Gastrocnemius medialis (tissue), 4 donors: ENCODE data around the gene MED13. TPM values are rescaled to one million over a fixed set of nuclear protein-coding genes. Genes with fewer than 3 reads are reported as not detected.
A peak's percentile ranks its signal among the peaks of the same experiment; 100 is the strongest.
"Not testable (repeated sequence)": the region's sequence is repeated elsewhere in the genome, so short reads cannot be mapped to it uniquely, and the experiment has no call there.

ENCODE experiments used
- ATAC-seq, 2 donors: fragments of 150-250 bp; one replicate each; pipeline ENCODE4 v1.9.1; 2016
- DNase-seq, 2 donors: peaks; one replicate each; pipeline ENCODE4 v3.0.0-alpha.2; 2019
- H3K27ac ChIP-seq, 4 donors: fragments of 200-600 bp; sonication (generic); 1 replicate in 1 of 4; 2 replicates in 3 of 4; pipeline ENCODE4 v1.5.1; 2016 to 2018; ENCODE audit warnings: mild to moderate bottlenecking in 2 of 4, moderate library complexity in 1 of 4
- H3K27me3 ChIP-seq, 3 donors: fragments of 200-600 bp; sonication (generic) in 2 of 3; 1 replicate in 1 of 3; 2 replicates in 2 of 3; pipeline versions ENCODE4 v1.5.1 to v1.6.0; 2016 to 2019; ENCODE audit warnings: mild to moderate bottlenecking in 1 of 3, moderate library complexity in 1 of 3
- H3K36me3 ChIP-seq, 2 donors: fragments of 200-600 bp; sonication (generic) in 1 of 2; one replicate each; pipeline ENCODE4 v1.5.1; 2017 to 2018
- H3K4me1 ChIP-seq, 2 donors: fragments of 200-600 bp; sonication (generic) in 1 of 2; one replicate each; pipeline ENCODE4 v1.5.1; 2016 to 2017; ENCODE audit warnings: mild to moderate bottlenecking in 2 of 2
- H3K4me3 ChIP-seq, 4 donors: fragments of 200-600 bp; sonication (generic) in 3 of 4; 1 replicate in 1 of 4; 2 replicates in 3 of 4; pipeline ENCODE4 v1.5.1; 2016 to 2019; ENCODE audit warnings: mild to moderate bottlenecking in 2 of 4
- H3K9me3 ChIP-seq, 3 donors: fragments of 200-600 bp; sonication (generic) in 2 of 3; 1 replicate in 1 of 3; 2 replicates in 2 of 3; pipeline ENCODE4 v1.5.1; 2016 to 2019
- POLR2A ChIP-seq, 2 donors: fragments of 450-650 bp; IDR thresholded peaks; one replicate each; pipeline ENCODE4 v1.6.1; 2017; ENCODE audit warnings: antibody characterized with exemption in 2 of 2, mild to moderate bottlenecking in 2 of 2, moderate library complexity in 2 of 2
- in situ Hi-C, 4 donors: fragments of 200-750 bp; cut with MboI; loops; one replicate each; pipeline versions ENCODE4 v1.15.0 to v1.8.0; 2017; ENCODE audit warnings: low sequenced_read_pairs in 4 of 4
- intact Hi-C: fragments of 100-400 bp; cut with DNase I; formaldehyde crosslinking; loops from one replicate; pipeline ENCODE4 v1.15.1; 2023; ENCODE audit warnings: low total_unique reads
- total RNA-seq, 4 donors: library from RNA; depleted of rRNA; stranded (reverse); fragments of >200 nt; gene quantifications; one replicate each; pipeline versions ENCODE4 v1.1.0 to v1.2.3, GENCODE V29; 2016
- TF ChIP-seq, protein P1 (sequence below), 5 experiments: fragments of 450-650 bp in 3 of 5; fragments of 200-600 bp in 2 of 5; sonication (generic) in 2 of 5; IDR thresholded peaks in 4 of 5; conservative IDR thresholded peaks in 1 of 5; 1 replicate in 4 of 5; 2 replicates in 1 of 5; pipeline ENCODE4 v1.5.1; 2016 to 2019; ENCODE audit warnings: antibody characterized with exemption in 5 of 5, mild to moderate bottlenecking in 3 of 5, moderate library complexity in 3 of 5

MED13 gene
- total RNA-seq, 4 donors from 2014 or later, result 54.9 to 142 (median 67.8) TPM

DNA sequence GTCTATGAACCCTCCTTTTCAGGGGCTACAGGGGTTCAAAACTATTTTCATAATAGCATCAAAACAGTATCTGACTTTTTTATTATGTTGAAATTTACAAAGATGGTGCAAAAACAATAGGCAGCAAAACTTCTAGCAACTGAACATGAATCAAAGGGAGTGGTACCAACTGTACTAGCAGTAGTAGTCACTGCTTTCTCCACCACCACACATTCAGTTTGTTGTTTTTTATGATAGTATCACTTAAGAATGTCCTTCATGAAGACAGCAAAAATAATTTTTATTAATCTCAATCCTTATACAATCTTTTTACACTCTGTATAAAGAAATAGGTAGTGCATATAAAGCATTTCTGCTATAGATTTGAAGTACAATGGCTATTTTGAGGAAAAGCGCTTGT lies 47.6 kb downstream of the MED13 start:
- Histone ChIP-seq H3K9me3 (no peaks in the 10 kb centered on the region), H3K36me3 (peaks cover 0 to 51% of the 10 kb centered on the region in 2 donors), H3K4me3 (no peak overlapping the region), H3K4me1 (no peaks in the 10 kb centered on the region), H3K27me3 (no peaks in the 10 kb centered on the region), H3K27ac (no peak overlapping the region)
- in situ Hi-C loops (no loop called here), intact Hi-C loops (no loop called here)
- no peak for TF ChIP-seq POLR2A (IDR thresholded peaks at IDR 0.05)
- TF ChIP-seq, protein P1, sequence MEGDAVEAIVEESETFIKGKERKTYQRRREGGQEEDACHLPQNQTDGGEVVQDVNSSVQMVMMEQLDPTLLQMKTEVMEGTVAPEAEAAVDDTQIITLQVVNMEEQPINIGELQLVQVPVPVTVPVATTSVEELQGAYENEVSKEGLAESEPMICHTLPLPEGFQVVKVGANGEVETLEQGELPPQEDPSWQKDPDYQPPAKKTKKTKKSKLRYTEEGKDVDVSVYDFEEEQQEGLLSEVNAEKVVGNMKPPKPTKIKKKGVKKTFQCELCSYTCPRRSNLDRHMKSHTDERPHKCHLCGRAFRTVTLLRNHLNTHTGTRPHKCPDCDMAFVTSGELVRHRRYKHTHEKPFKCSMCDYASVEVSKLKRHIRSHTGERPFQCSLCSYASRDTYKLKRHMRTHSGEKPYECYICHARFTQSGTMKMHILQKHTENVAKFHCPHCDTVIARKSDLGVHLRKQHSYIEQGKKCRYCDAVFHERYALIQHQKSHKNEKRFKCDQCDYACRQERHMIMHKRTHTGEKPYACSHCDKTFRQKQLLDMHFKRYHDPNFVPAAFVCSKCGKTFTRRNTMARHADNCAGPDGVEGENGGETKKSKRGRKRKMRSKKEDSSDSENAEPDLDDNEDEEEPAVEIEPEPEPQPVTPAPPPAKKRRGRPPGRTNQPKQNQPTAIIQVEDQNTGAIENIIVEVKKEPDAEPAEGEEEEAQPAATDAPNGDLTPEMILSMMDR (IDR thresholded peaks at IDR 0.05 in 4 of 5, conservative IDR thresholded peaks at IDR 0.05 in 1 of 5), result no peak
- DNase-seq (no peak), ATAC-seq (no peak)

DNA sequence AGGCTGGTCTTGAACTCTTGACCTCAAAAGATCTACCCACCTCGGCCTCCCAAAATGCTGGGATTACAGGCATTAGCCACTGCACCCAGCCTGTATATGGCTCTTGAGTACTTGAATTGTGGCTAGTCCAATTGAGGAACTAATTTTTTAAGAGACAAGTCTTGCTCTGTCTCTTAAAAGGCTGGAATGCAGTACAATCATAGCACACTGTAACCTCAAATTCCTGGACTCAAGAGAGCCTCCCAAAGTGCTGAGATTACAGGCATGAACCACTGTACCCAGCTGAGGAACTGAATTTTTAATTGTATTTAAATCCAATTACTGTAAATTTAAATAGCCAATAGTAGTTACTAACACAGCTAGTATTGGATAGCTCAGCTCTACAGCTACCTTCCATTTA lies 50.6 kb downstream of the MED13 start:
- ATAC-seq (no peak), DNase-seq (no peak)
- H3K9me3 ChIP-seq, result no peaks in the 10 kb centered on the region
- peaks cover 0 to 55% of the 10 kb centered on the region in 2 donors for H3K36me3 ChIP-seq
- no peaks in the 10 kb centered on the region for H3K4me1 ChIP-seq
- intact Hi-C loops, result no loop called here
- H3K27me3 ChIP-seq, result no peaks in the 10 kb centered on the region
- H3K27ac ChIP-seq, result no peak overlapping the region
- H3K4me3 ChIP-seq, result no peak overlapping the region
- in situ Hi-C loops, result no loop called here
- TF ChIP-seq POLR2A (IDR thresholded peaks at IDR 0.05), result no peak
- TF ChIP-seq, protein P1 (IDR thresholded peaks at IDR 0.05 in 4 of 5, conservative IDR thresholded peaks at IDR 0.05 in 1 of 5), result no peak

DNA sequence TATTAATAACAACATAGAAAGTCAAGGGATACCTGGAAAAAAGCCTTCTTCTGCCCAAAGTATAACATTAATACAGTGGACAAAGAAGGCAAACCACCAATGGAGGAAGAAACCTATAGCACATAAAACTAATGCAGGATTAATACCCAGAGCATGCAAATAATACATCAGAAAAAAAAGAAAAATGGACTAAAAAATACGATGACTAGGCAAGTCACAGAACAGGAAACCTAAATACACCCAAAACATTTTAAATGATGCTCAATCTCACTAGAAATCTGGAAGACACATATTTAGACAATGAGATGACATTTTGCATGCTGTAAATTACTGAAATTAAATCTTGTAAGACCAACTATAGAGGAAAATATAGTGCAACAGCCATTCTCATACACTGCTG lies 55.9 kb downstream of the MED13 start:
- H3K36me3 ChIP-seq, result peaks cover 0 to 56% of the 10 kb centered on the region in 2 donors
- no peak overlapping the region for H3K4me3 ChIP-seq
- DNase-seq (no peak), ATAC-seq (no peak)
- no peaks in the 10 kb centered on the region for H3K9me3 ChIP-seq
- no peaks in the 10 kb centered on the region for H3K27me3 ChIP-seq
- no peak overlapping the region for H3K27ac ChIP-seq
- in situ Hi-C loops (no loop called here), intact Hi-C loops (no loop called here)
- TF ChIP-seq, protein P1 (IDR thresholded peaks at IDR 0.05 in 4 of 5, conservative IDR thresholded peaks at IDR 0.05 in 1 of 5), result no peak
- H3K4me1 ChIP-seq, result peaks cover 0 to 10% of the 10 kb centered on the region in 2 donors

DNA sequence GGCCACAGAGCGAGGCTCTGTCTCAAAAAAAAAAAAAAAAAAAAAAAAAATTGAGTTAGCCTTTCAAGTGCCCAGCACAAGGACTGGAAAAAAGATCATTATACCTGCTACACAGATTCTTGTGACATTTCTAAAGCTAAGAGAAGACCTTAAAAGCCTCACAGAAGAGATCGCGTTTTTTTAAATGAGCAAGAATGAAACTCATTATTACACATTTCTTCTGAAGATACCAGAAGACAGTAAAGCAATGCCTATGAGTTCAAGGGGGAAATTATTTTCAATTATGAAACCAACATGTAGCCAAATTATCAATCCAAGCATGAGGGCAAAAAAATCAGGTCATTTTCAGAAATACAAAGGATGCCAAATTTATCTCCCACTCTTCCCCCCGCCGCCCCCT lies 56.8 kb downstream of the MED13 start:
- ATAC-seq (no peak), DNase-seq (no peak)
- Histone ChIP-seq H3K36me3 (peaks cover 0 to 46% of the 10 kb centered on the region in 2 donors), H3K27ac (no peak overlapping the region), H3K27me3 (no peaks in the 10 kb centered on the region), H3K9me3 (no peaks in the 10 kb centered on the region), H3K4me3 (no peak overlapping the region), H3K4me1 (peaks cover 0 to 14% of the 10 kb centered on the region in 2 donors)
- intact Hi-C loops (no loop called here), in situ Hi-C loops (no loop called here)
- TF ChIP-seq, protein P1 (IDR thresholded peaks at IDR 0.05 in 4 of 5, conservative IDR thresholded peaks at IDR 0.05 in 1 of 5), result no peak
- TF ChIP-seq POLR2A (IDR thresholded peaks at IDR 0.05), result no peak

DNA sequence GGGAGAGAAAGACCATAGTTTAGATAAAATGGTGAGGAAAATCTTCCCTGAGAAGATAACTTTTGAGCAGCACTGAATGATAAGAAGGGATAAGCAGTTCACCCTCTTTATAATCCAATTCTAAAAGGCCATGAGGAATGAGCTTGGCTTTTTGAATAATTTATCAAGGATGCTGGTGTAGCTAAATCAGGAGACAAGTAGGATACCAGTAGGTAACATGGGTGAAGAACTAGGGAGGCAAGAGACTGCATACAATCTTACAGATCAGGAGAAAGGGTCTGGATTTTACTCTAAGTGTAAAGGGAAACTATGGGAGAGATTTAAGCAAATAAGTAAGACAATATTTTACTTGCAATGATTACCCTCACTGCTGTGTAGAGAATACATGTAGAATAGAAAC lies 60.7 kb downstream of the MED13 start:
- Histone ChIP-seq H3K27ac (peak overlapping the region in 1 of 4 donors; percentile 28), H3K4me3 (no peak overlapping the region), H3K4me1 (peaks cover 17 to 46% of the 10 kb centered on the region in 2 donors), H3K9me3 (no peaks in the 10 kb centered on the region), H3K27me3 (no peaks in the 10 kb centered on the region), H3K36me3 (peaks cover 0 to 19% of the 10 kb centered on the region in 2 donors)
- no peak for DNase-seq
- intact Hi-C loops, result no loop called here
- TF ChIP-seq, protein P1 (IDR thresholded peaks at IDR 0.05 in 4 of 5, conservative IDR thresholded peaks at IDR 0.05 in 1 of 5), result no peak
- no peak for TF ChIP-seq POLR2A (IDR thresholded peaks at IDR 0.05)
- peak in 1 of 2 donors; percentile 25 for ATAC-seq
- in situ Hi-C loops, result no loop called here

DNA sequence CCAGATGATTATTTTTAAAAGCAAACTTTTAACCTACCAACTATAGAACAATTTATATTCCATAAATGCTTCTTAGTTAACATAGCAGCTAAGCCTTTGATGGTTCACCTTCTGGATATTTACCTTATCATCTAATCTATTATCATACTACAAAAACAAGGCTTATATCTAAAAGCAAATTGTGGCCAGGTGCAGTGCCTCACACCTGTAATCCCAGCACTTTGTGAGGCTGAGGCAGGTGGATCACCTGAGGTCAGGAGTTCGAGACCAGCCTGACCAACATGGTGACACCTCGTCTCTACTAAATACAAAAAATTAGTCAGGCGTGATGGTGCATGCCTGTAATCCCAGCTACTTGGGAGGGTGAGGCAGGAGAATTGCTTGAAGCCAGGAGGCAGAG lies 61.9 kb downstream of the MED13 start:
- DNase-seq, ATAC-seq, in situ Hi-C loops, H3K9me3 ChIP-seq, H3K27ac ChIP-seq, H3K4me3 ChIP-seq, H3K27me3 ChIP-seq, intact Hi-C loops: not testable (repeated sequence)
- Histone ChIP-seq H3K36me3 (peaks cover 0 to 15% of the 10 kb centered on the region in 2 donors), H3K4me1 (peaks cover 28 to 56% of the 10 kb centered on the region in 2 donors)
